Measurements from ENCODE around the gene ENTR1. TPM values are rescaled to one million over a fixed set of nuclear protein-coding genes. Genes with fewer than 3 reads are reported as not detected.

Gene ENTR1
- total RNA-seq, 6 experiments from 2014 or later, result 40.8 to 55.1 (median 43.7) TPM

DNA sequence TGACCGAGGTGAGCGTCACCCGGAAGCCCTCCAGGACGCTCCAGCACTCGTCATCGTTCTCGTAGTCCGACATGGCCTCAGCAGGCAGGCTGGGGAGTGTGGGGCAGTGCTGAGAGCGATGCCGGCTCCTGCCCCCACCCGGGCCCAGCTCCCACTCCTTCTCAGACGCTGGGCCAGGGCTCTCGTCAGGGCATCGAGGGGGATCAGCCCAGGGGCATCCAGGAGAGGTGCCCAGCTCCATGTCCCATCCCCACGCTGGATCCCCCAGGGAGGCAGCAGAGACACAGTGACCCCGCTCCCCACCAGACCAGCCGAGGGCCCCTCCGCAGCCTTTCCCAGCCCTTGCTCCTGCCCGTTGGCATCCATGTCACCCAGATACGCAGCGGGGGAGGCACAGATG is 38.4 kb downstream of the ENTR1 start:
- TF ChIP-seq, protein P1, sequence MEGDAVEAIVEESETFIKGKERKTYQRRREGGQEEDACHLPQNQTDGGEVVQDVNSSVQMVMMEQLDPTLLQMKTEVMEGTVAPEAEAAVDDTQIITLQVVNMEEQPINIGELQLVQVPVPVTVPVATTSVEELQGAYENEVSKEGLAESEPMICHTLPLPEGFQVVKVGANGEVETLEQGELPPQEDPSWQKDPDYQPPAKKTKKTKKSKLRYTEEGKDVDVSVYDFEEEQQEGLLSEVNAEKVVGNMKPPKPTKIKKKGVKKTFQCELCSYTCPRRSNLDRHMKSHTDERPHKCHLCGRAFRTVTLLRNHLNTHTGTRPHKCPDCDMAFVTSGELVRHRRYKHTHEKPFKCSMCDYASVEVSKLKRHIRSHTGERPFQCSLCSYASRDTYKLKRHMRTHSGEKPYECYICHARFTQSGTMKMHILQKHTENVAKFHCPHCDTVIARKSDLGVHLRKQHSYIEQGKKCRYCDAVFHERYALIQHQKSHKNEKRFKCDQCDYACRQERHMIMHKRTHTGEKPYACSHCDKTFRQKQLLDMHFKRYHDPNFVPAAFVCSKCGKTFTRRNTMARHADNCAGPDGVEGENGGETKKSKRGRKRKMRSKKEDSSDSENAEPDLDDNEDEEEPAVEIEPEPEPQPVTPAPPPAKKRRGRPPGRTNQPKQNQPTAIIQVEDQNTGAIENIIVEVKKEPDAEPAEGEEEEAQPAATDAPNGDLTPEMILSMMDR (IDR thresholded peaks at IDR 0.05), result no peak
- no peaks in the 10 kb centered on the region for H3K9me3 Mint-ChIP-seq
- H3K4me3 Mint-ChIP-seq, result peak overlapping the region; percentile 83; the same call in 1 of the 2 replicates
- peak overlapping the region; percentile 90; the same call in 1 of the 2 replicates for H3K27ac Mint-ChIP-seq
- no peaks in the 10 kb centered on the region; the same call in 1 of the 2 replicates for H3K36me3 Mint-ChIP-seq (ENCODE audit: low read depth)
- DNase-seq, result no peak
- peaks cover 2% of the 10 kb centered on the region; the same call in 1 of the 2 replicates for H3K27me3 Mint-ChIP-seq (ENCODE audit: insufficient read depth)
- peaks cover 13% of the 10 kb centered on the region for H3K4me1 Mint-ChIP-seq (ENCODE audit: low read depth)

DNA sequence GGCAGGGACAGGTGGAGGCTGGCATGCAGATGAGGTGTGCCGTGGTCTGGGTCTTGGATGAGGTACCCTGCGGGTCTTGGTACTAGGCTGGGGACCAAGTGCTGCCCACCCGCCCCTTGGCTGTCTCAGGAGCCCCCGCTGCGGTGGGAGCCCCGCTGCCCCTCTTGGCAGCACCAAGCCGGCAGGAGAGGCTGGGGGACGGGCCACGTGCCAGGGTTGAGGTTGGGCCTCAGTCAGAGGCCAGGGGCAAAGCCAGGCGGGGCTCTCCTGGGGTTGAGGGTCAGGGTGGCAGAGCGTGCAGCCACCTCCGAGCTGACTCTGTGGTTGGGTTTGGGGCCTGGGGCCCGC is 38.9 kb downstream of the ENTR1 start:
- TF ChIP-seq, protein P1 (IDR thresholded peaks at IDR 0.05), result no peak
- no peak overlapping the region for H3K4me3 Mint-ChIP-seq
- DNase-seq, result no peak

DNA sequence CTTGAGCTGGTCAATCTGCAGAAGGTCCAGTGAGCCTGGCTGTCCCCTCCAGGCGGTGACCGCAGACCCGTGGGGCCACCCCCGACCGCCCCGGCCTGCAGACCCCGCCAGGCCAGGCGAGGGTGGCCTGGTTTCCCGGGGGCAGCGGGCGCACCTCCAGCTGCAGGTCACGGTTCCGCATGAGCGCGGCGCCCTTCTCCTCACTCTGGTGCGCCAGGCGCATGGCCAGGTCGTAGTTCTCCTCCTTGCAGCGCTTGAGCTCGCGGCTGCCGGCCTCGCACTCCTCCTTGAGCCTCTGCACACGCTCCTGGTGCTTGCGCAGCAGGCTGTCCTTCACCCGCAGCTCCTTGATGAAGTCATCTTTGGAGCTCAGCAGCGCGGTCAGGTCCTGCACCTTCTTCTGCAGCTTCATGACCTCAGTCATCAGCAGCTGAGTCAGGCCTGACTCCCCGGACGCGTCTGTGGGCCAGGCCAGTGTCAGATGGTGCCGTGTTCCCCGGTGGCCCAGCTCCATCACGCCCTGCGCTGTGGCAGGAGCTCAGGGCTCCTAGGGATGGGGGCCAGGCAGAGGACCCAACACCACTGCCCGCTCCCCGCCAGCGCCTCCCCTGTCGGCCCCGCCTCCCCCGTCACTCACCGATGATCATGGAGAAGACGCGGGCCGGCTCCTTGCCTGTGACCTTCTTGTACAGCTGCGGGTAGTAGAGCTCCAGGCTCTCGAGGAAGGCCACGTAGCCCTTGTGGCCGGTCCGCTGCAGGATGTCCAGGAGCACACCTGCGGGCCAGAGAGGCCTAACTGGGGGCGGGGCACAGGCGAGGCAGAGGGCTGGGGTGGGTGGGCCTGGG is 39.5 kb downstream of the ENTR1 start:
- DNase-seq, result no peak
- Mint-ChIP-seq H3K9me3 (no peaks in the 10 kb centered on the region), H3K4me3 (no peak overlapping the region), H3K27me3 (ENCODE audit: insufficient read depth) (peaks cover 2% of the 10 kb centered on the region; the same call in 1 of the 2 replicates), H3K36me3 (ENCODE audit: low read depth) (no peaks in the 10 kb centered on the region; the same call in 1 of the 2 replicates), H3K4me1 (ENCODE audit: low read depth) (peaks cover 13% of the 10 kb centered on the region), H3K27ac (no peak overlapping the region)
- TF ChIP-seq, protein P1 (IDR thresholded peaks at IDR 0.05), result no peak

More for the DNA sequence above, 38.9 kb downstream of the ENTR1 start:
- Mint-ChIP-seq H3K4me1 (ENCODE audit: low read depth) (peaks cover 13% of the 10 kb centered on the region), H3K27ac (no peak overlapping the region), H3K27me3 (ENCODE audit: insufficient read depth) (peaks cover 2% of the 10 kb centered on the region; the same call in 1 of the 2 replicates), H3K9me3 (no peaks in the 10 kb centered on the region), H3K36me3 (ENCODE audit: low read depth) (no peaks in the 10 kb centered on the region; the same call in 1 of the 2 replicates)

DNA sequence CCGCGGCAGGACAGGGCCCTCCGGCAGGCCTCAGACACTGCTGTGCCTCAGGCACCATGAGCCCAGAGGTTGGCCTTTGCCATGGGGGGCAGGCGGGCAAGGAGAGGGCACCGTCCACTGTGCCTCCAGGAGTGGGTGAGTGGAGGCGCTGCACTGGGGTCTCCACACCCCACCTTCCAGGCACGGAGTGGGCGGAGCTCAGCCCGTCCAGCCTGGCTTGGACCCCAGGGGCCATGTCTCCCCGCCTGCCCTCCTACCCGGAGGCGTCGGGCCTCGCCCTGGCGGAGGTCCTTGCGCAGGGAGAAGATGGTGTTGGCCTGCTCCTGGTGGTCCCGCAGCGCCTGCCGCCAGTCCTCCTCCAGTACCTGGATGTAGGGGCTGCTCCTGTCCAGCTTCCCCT is 40.4 kb downstream of the ENTR1 start:
- DNase-seq, result no peak
- TF ChIP-seq, protein P1 (IDR thresholded peaks at IDR 0.05), result no peak
- Mint-ChIP-seq H3K9me3 (no peaks in the 10 kb centered on the region), H3K4me1 (ENCODE audit: low read depth) (peaks cover 13% of the 10 kb centered on the region), H3K36me3 (ENCODE audit: low read depth) (no peaks in the 10 kb centered on the region; the same call in 1 of the 2 replicates), H3K4me3 (no peak overlapping the region), H3K27me3 (ENCODE audit: insufficient read depth) (peaks cover under 1% of the 10 kb centered on the region; the same call in 1 of the 2 replicates), H3K27ac (no peak overlapping the region)

DNA sequence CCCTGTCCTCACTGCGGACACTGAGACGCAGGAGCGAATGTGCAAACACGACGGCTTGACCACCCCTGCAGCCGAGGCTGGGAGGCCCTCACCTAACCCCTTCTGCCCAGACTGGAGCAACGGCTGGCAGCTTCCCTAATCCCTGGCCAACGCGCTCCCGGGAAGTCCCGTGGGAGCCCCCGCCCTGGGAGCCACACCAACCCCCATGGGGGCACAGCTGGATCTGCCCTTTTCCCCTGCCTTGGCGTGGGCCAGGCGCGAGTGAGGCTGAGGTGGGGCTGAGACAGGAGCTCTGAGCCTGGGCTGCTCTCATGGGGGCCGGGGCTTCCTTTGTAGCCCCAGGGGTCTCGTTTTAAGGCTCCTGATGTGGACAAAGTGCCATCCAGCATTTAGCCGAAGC is 42.2 kb downstream of the ENTR1 start:
- peaks cover 2% of the 10 kb centered on the region for H3K27me3 Mint-ChIP-seq (ENCODE audit: insufficient read depth)
- H3K4me1 Mint-ChIP-seq (ENCODE audit: low read depth), result peaks cover 11% of the 10 kb centered on the region
- no peaks in the 10 kb centered on the region for H3K36me3 Mint-ChIP-seq (ENCODE audit: low read depth)
- no peak for DNase-seq
- H3K4me3 Mint-ChIP-seq, result no peak overlapping the region
- no peaks in the 10 kb centered on the region for H3K9me3 Mint-ChIP-seq
- TF ChIP-seq, protein P1 (IDR thresholded peaks at IDR 0.05), result no peak
- H3K27ac Mint-ChIP-seq, result no peak overlapping the region

Data from HFFc6 (cell line).